ENCODE data around the gene INTS11.
A peak's percentile ranks its signal among the peaks of the same experiment; 100 is the strongest.

Gene INTS11

DNA sequence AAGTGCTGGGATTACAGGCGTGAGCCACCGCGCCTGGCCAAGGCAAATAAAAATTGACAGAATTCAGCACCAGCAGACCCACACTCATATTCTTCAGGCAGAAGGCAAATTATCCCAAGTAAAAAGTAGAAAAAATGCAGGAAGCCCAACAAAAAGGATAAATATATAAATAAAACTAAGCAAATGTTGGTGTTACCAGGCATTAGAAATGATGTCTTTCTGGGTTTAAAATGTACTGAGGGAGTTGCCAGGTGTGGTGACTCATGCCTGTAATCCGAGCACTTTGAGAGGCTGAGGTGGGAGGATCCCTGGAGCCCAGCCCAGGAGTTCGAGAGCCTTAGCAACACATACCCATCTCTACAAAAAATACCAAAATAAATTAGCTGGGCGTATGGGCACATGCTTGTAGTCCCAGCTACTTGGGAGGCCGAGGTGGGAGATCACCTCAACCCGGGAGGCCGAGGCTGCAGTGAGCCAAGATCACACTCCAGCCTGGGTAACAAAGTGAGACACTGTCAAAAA, 6.3 kb downstream of the INTS11 start (continued):
- TF ChIP-seq, protein P1, sequence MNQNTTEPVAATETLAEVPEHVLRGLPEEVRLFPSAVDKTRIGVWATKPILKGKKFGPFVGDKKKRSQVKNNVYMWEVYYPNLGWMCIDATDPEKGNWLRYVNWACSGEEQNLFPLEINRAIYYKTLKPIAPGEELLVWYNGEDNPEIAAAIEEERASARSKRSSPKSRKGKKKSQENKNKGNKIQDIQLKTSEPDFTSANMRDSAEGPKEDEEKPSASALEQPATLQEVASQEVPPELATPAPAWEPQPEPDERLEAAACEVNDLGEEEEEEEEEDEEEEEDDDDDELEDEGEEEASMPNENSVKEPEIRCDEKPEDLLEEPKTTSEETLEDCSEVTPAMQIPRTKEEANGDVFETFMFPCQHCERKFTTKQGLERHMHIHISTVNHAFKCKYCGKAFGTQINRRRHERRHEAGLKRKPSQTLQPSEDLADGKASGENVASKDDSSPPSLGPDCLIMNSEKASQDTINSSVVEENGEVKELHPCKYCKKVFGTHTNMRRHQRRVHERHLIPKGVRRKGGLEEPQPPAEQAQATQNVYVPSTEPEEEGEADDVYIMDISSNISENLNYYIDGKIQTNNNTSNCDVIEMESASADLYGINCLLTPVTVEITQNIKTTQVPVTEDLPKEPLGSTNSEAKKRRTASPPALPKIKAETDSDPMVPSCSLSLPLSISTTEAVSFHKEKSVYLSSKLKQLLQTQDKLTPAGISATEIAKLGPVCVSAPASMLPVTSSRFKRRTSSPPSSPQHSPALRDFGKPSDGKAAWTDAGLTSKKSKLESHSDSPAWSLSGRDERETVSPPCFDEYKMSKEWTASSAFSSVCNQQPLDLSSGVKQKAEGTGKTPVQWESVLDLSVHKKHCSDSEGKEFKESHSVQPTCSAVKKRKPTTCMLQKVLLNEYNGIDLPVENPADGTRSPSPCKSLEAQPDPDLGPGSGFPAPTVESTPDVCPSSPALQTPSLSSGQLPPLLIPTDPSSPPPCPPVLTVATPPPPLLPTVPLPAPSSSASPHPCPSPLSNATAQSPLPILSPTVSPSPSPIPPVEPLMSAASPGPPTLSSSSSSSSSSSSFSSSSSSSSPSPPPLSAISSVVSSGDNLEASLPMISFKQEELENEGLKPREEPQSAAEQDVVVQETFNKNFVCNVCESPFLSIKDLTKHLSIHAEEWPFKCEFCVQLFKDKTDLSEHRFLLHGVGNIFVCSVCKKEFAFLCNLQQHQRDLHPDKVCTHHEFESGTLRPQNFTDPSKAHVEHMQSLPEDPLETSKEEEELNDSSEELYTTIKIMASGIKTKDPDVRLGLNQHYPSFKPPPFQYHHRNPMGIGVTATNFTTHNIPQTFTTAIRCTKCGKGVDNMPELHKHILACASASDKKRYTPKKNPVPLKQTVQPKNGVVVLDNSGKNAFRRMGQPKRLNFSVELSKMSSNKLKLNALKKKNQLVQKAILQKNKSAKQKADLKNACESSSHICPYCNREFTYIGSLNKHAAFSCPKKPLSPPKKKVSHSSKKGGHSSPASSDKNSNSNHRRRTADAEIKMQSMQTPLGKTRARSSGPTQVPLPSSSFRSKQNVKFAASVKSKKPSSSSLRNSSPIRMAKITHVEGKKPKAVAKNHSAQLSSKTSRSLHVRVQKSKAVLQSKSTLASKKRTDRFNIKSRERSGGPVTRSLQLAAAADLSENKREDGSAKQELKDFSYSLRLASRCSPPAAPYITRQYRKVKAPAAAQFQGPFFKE (tag by site-specific recombination; IDR thresholded peaks at IDR 0.05; ENCODE audit: borderline replicate concordance): no peak
- TF ChIP-seq ZNF114 (tag by site-specific recombination; IDR thresholded peaks at IDR 0.05) (no peak), ZNF530 (tag by site-specific recombination; IDR thresholded peaks at IDR 0.05; ENCODE audit: low read depth) (no peak), ZNF623 (tag by site-specific recombination; IDR thresholded peaks at IDR 0.05) (no peak), ZNF391 (tag by site-specific recombination; IDR thresholded peaks at IDR 0.05; ENCODE audit: borderline replicate concordance, low read depth) (no peak; the same call in 1 of the 2 replicates), YY1 (tag by site-specific recombination; IDR thresholded peaks at IDR 0.05) (no peak), ZNF16 (tag by site-specific recombination; IDR thresholded peaks at IDR 0.05; ENCODE audit: low read depth) (no peak), ZNF571 (tag by site-specific recombination; IDR thresholded peaks at IDR 0.05) (no peak), ZNF677 (tag by site-specific recombination; IDR thresholded peaks at IDR 0.05) (no peak), ZFP3 (tag by site-specific recombination; IDR thresholded peaks at IDR 0.05; ENCODE audit: low read depth) (no peak), ZNF701 (tag by site-specific recombination; IDR thresholded peaks at IDR 0.05) (no peak), ZBTB20 (tag by site-specific recombination; IDR thresholded peaks at IDR 0.05) (no peak), ZNF768 (tag by site-specific recombination; IDR thresholded peaks at IDR 0.05) (no peak), ZNF175 (tag by site-specific recombination; IDR thresholded peaks at IDR 0.05) (no peak), ZSCAN23 (tag by site-specific recombination; IDR thresholded peaks at IDR 0.05) (no peak)
- TF ChIP-seq, protein P2, sequence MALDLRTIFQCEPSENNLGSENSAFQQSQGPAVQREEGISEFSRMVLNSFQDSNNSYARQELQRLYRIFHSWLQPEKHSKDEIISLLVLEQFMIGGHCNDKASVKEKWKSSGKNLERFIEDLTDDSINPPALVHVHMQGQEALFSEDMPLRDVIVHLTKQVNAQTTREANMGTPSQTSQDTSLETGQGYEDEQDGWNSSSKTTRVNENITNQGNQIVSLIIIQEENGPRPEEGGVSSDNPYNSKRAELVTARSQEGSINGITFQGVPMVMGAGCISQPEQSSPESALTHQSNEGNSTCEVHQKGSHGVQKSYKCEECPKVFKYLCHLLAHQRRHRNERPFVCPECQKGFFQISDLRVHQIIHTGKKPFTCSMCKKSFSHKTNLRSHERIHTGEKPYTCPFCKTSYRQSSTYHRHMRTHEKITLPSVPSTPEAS (tag by site-specific recombination; IDR thresholded peaks at IDR 0.05): no peak
- TF ChIP-seq, protein P3, sequence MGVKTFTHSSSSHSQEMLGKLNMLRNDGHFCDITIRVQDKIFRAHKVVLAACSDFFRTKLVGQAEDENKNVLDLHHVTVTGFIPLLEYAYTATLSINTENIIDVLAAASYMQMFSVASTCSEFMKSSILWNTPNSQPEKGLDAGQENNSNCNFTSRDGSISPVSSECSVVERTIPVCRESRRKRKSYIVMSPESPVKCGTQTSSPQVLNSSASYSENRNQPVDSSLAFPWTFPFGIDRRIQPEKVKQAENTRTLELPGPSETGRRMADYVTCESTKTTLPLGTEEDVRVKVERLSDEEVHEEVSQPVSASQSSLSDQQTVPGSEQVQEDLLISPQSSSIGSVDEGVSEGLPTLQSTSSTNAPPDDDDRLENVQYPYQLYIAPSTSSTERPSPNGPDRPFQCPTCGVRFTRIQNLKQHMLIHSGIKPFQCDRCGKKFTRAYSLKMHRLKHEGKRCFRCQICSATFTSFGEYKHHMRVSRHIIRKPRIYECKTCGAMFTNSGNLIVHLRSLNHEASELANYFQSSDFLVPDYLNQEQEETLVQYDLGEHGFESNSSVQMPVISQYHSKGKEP (tag by site-specific recombination; IDR thresholded peaks at IDR 0.05): 0 out of 2 replicates have a peak, but pooled peaks have one; percentile 47
- TF ChIP-seq, protein P4, sequence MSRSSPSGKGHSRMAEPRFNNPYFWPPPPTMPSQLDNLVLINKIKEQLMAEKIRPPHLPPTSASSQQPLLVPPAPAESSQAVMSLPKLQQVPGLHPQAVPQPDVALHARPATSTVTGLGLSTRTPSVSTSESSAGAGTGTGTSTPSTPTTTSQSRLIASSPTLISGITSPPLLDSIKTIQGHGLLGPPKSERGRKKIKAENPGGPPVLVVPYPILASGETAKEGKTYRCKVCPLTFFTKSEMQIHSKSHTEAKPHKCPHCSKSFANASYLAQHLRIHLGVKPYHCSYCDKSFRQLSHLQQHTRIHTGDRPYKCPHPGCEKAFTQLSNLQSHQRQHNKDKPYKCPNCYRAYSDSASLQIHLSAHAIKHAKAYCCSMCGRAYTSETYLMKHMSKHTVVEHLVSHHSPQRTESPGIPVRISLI (tag by site-specific recombination; IDR thresholded peaks at IDR 0.05): 0 out of 2 replicates have a peak, but pooled peaks have one; percentile 35
- TF ChIP-seq, protein P5, sequence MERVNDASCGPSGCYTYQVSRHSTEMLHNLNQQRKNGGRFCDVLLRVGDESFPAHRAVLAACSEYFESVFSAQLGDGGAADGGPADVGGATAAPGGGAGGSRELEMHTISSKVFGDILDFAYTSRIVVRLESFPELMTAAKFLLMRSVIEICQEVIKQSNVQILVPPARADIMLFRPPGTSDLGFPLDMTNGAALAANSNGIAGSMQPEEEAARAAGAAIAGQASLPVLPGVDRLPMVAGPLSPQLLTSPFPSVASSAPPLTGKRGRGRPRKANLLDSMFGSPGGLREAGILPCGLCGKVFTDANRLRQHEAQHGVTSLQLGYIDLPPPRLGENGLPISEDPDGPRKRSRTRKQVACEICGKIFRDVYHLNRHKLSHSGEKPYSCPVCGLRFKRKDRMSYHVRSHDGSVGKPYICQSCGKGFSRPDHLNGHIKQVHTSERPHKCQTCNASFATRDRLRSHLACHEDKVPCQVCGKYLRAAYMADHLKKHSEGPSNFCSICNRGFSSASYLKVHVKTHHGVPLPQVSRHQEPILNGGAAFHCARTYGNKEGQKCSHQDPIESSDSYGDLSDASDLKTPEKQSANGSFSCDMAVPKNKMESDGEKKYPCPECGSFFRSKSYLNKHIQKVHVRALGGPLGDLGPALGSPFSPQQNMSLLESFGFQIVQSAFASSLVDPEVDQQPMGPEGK (tag by site-specific recombination; IDR thresholded peaks at IDR 0.05): no peak
- TF ChIP-seq, protein P6, sequence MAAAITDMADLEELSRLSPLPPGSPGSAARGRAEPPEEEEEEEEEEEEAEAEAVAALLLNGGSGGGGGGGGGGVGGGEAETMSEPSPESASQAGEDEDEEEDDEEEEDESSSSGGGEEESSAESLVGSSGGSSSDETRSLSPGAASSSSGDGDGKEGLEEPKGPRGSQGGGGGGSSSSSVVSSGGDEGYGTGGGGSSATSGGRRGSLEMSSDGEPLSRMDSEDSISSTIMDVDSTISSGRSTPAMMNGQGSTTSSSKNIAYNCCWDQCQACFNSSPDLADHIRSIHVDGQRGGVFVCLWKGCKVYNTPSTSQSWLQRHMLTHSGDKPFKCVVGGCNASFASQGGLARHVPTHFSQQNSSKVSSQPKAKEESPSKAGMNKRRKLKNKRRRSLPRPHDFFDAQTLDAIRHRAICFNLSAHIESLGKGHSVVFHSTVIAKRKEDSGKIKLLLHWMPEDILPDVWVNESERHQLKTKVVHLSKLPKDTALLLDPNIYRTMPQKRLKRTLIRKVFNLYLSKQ (tag by site-specific recombination; IDR thresholded peaks at IDR 0.05; ENCODE audit: borderline replicate concordance): no peak

Data from HEK293 (cell line).